Cardiac muscle cell (in vitro differentiated cells and primary cell): ENCODE results near the gene KANSL2. TPM values are rescaled to one million over a fixed set of nuclear protein-coding genes. Genes with fewer than 3 reads are reported as not detected.
A peak's percentile ranks its signal among the peaks of the same experiment; 100 is the strongest.

Experiments
- DNase-seq, 2 donors: peaks; one replicate each; pipeline versions ENCODE4 v3.0.0 to v3.0.0-alpha.2; 2010 to 2017; ENCODE audit warnings: low read depth in 1 of 2, low spot score in 1 of 2
- H3K27ac ChIP-seq: fragments of 200-600 bp; sonication (generic); 2 replicates; pipeline ENCODE4 v1.5.1; 2016
- H3K27me3 ChIP-seq: fragments of 200-600 bp; sonication (generic); 2 replicates; pipeline ENCODE4 v1.6.0; 2016; ENCODE audit warnings: control low read depth
- H3K36me3 ChIP-seq: fragments of 200-600 bp; sonication (generic); 2 replicates; pipeline ENCODE4 v1.5.1; 2016; ENCODE audit warnings: control low read depth
- H3K4me1 ChIP-seq: fragments of 200-600 bp; sonication (generic); 2 replicates; pipeline ENCODE4 v1.8.1; 2017; ENCODE audit warnings: low read depth, mild to moderate bottlenecking, mixed run types
- H3K4me3 ChIP-seq: fragments of 200-600 bp; sonication (generic); 2 replicates; pipeline ENCODE4 v1.5.1; 2016; ENCODE audit warnings: mild to moderate bottlenecking
- H3K9me3 ChIP-seq: fragments of 200-600 bp; sonication (generic); 2 replicates; pipeline ENCODE4 v1.5.1; 2017; ENCODE audit warnings: low read depth, mild to moderate bottlenecking, control low read depth
- polyA plus RNA-seq: library from polyadenylated mRNA; unstranded; fragments of >200 nt; fragmentation: Nextera tagmentation; extraction: Ambion mirVana; gene quantifications from 2 replicates; pipeline ENCODE4 v1.2.1, GENCODE V29; 2016
- total RNA-seq: library from RNA; depleted of rRNA; stranded (reverse); fragments of >200 nt; gene quantifications from 2 replicates; pipeline ENCODE4 v1.2.3, GENCODE V29; 2016
- TF ChIP-seq, protein P1 (sequence below): IDR thresholded peaks from 2 replicates; pipeline ENCODE4 v1.5.1; 2012; ENCODE audit warnings: low read depth, mild to moderate bottlenecking, low read length

KANSL2 gene
- total and polyA plus RNA-seq, 2 experiments from 2014 or later: 34.5 to 40.8 TPM

GRCh38 chr12:48681399-48681709 is 684 bp downstream of the KANSL2 start:
- peaks cover 26% of the 10 kb centered on the region for H3K36me3 ChIP-seq
- TF ChIP-seq, protein P1, sequence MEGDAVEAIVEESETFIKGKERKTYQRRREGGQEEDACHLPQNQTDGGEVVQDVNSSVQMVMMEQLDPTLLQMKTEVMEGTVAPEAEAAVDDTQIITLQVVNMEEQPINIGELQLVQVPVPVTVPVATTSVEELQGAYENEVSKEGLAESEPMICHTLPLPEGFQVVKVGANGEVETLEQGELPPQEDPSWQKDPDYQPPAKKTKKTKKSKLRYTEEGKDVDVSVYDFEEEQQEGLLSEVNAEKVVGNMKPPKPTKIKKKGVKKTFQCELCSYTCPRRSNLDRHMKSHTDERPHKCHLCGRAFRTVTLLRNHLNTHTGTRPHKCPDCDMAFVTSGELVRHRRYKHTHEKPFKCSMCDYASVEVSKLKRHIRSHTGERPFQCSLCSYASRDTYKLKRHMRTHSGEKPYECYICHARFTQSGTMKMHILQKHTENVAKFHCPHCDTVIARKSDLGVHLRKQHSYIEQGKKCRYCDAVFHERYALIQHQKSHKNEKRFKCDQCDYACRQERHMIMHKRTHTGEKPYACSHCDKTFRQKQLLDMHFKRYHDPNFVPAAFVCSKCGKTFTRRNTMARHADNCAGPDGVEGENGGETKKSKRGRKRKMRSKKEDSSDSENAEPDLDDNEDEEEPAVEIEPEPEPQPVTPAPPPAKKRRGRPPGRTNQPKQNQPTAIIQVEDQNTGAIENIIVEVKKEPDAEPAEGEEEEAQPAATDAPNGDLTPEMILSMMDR: no peak
- peak in 1 of 2 donors; percentile 11 for DNase-seq
- no peaks in the 10 kb centered on the region for H3K9me3 ChIP-seq
- H3K27me3 ChIP-seq: no peaks in the 10 kb centered on the region
- H3K4me1 ChIP-seq: peaks cover 18% of the 10 kb centered on the region
- H3K27ac ChIP-seq: peak overlapping the region; percentile 98
- peak overlapping the region; percentile 69 for H3K4me3 ChIP-seq

DNA sequence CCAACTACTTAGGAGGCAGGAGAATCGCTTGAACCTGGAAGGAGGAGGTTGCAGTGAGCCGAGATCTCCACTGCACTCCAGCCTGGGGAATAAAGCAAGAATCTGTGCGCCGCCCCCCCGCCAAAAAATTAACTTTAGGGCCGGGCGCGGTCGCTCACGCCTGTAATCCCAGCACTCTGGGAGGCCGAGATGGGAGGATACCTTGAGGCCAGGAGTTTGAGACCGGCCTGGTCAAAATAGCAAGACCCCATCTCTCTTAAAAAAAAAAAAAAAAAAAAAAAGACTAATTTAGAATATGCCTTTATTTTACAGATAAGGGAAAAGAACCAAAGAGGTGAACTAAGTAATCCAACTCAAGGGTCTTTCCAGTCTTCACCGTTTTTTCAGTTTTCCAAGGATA is 1.2 kb downstream of the KANSL2 start:
- peaks cover 18% of the 10 kb centered on the region for H3K4me1 ChIP-seq
- TF ChIP-seq, protein P1: no peak
- peaks cover 26% of the 10 kb centered on the region for H3K36me3 ChIP-seq
- peak overlapping the region; percentile 69 for H3K4me3 ChIP-seq
- no peaks in the 10 kb centered on the region for H3K9me3 ChIP-seq
- no peak for DNase-seq
- H3K27me3 ChIP-seq: no peaks in the 10 kb centered on the region
- no peak overlapping the region for H3K27ac ChIP-seq

- H3K4me3 ChIP-seq: no peak overlapping the region
- H3K4me1 ChIP-seq: peaks cover 18% of the 10 kb centered on the region
- H3K36me3 ChIP-seq: peaks cover 33% of the 10 kb centered on the region
- H3K27me3 ChIP-seq: no peaks in the 10 kb centered on the region
- DNase-seq: peak in 1 of 2 donors; percentile 17
- H3K9me3 ChIP-seq: no peaks in the 10 kb centered on the region
- TF ChIP-seq, protein P1: no peak
- no peak overlapping the region for H3K27ac ChIP-seq
These were observed 3.4 kb downstream of the KANSL2 start for GRCh38 chr12:48678551-48679185.

DNA sequence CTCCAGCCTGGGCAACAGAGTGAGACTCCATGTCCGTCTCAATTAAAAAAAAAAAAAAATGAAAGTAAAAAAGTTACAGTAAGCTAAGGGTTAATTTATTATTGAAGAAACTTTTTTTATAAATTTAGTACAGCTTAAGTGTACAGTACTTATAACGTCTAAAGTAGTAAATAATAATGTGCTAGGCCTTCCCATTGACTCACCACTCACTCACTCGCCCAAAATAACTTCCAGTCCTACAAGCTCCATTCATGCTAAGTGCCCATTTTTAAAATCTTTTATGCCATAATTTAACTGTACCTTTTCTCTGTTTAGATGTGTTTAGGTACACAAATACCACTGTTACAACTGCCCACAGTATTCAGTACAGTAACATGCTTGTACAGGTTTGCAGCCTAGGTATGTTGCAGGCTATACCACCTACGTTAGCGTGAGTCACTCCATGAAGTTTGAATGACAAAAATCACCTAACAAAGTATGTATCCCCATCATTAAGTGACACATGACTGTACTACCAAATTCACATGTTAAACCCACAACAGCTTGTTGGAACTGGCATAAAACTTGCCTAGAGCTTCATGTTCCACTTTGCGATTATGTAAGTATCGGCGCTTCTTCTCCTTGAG is 10.7 kb downstream of the KANSL2 start:
- Histone ChIP-seq H3K4me1 (no peaks in the 10 kb centered on the region), H3K4me3 (no peak overlapping the region), H3K36me3 (peaks cover 69% of the 10 kb centered on the region), H3K9me3 (no peaks in the 10 kb centered on the region), H3K27me3 (no peaks in the 10 kb centered on the region), H3K27ac (peak overlapping the region; percentile 25)
- DNase-seq: no peak
- TF ChIP-seq, protein P1: no peak

GRCh38 chr12:48668996-48669395 is 13.0 kb downstream of the KANSL2 start:
- no peak overlapping the region for H3K27ac ChIP-seq
- peaks cover 78% of the 10 kb centered on the region for H3K36me3 ChIP-seq

More at GRCh38 chr12:48668996-48669395, 13.0 kb downstream of the KANSL2 start:
- DNase-seq: no peak
- Histone ChIP-seq H3K4me3 (no peak overlapping the region), H3K4me1 (no peaks in the 10 kb centered on the region), H3K27me3 (no peaks in the 10 kb centered on the region), H3K9me3 (no peaks in the 10 kb centered on the region)
- TF ChIP-seq, protein P1: no peak
